Stimulated activated memory B cell treated with anti-CD40 and anti-IgM and Interleukin-4, amounts not matched to agents 10 μg/mL and 1 μg/mL and 100 μg/mL, for 72 hours (primary cell): Measurements from ENCODE around the gene C1GALT1C1L.

ENCODE experiments used
- ATAC-seq: fragments of 150-1000 bp; cut with Tn5 transposase; 2 replicates; pipeline ENCODE4 v1.10.0; 2021
- H3K27ac Mint-ChIP-seq: one replicate; pipeline ENCODE4 v1.8.0; 2022; ENCODE audit warnings: mild to moderate bottlenecking, mixed read lengths
- H3K27me3 Mint-ChIP-seq: one replicate; pipeline ENCODE4 v1.8.0; 2022; ENCODE audit warnings: mixed read lengths
- H3K36me3 Mint-ChIP-seq: one replicate; pipeline ENCODE4 v1.8.0; 2022; ENCODE audit warnings: mixed read lengths
- H3K4me1 Mint-ChIP-seq: one replicate; pipeline ENCODE4 v1.8.0; 2022; ENCODE audit warnings: mixed read lengths
- H3K4me3 Mint-ChIP-seq: one replicate; pipeline ENCODE4 v1.8.0; 2022; ENCODE audit warnings: mild to moderate bottlenecking, moderate library complexity, mixed read lengths
- H3K9me3 Mint-ChIP-seq: one replicate; pipeline ENCODE4 v1.8.0; 2022; ENCODE audit warnings: mixed read lengths

C1GALT1C1L gene

DNA sequence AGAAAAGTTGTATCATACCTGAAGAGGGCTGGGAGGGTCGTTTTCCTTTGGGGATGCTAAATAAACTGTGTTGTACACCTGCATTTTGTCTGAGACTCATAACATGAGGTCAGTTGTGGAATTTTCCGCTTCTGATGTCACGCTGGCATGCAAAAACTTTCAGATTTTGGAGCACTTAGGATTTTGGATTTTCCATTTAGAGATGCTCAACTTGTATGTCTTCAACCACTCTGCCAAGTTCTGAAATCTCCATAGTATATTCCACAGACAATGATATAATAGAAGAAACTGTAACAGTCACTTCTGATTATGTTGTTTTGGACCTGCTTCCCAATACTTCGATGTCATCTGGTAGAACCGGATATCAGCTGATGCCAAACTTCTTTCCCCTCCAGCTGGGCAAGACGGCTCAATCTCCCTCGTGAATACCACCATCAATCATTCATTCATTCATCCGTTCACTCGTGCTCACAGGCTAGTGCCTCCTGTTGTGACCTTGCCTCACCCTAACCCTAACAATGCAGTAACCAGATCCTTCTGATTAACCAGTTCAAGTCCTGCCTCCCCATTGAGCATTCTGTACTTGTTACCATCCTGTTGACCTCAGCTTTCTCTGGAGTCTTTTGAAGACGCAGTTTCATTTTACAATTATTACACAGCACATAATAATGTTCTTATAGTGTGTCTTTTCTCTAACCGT is 44.5 kb downstream of the C1GALT1C1L start:
- Mint-ChIP-seq H3K9me3 (peaks cover 5% of the 10 kb centered on the region), H3K27me3 (peaks cover 49% of the 10 kb centered on the region), H3K27ac (no peak overlapping the region), H3K4me3 (no peak overlapping the region), H3K36me3 (no peaks in the 10 kb centered on the region), H3K4me1 (peaks cover 6% of the 10 kb centered on the region)
- ATAC-seq, result no peak
